OCI-LY3 (cell line): Measurements from ENCODE around the gene PTPRM.

Source experiments
- CTCF ChIP-seq: fragments of 200-600, 300-600 bp; sonication (generic); IDR thresholded peaks from 2 replicates; pipeline ENCODE4 v1.5.1; 2014; ENCODE audit warnings: antibody characterized with exemption, low read length, low read depth
- EZH2phosphoT487 ChIP-seq: fragments of 200-600 bp; shearing (Covaris generic); IDR thresholded peaks from 2 replicates; pipeline ENCODE4 v1.6.1; 2018; ENCODE audit warnings: antibody characterized with exemption, mixed run types, low read depth

GRCh38 chr18:7760967-7761948 is 194.1 kb downstream of the PTPRM start:
- no peak for TF ChIP-seq CTCF
- no peak for TF ChIP-seq EZH2phosphoT487
